Ovary (tissue), 3 donors: ENCODE measurements around the gene DENND1A.

Experiments
- POLR2A ChIP-seq: fragments of 450-650 bp; IDR thresholded peaks from one replicate; pipeline ENCODE4 v1.6.1; 2017; ENCODE audit warnings: antibody characterized with exemption, mild to moderate bottlenecking, moderate library complexity
- TF ChIP-seq, protein P1 (sequence below), 3 donors: fragments of 450-650 bp in 2 of 3; fragments of 200-600 bp in 1 of 3; IDR thresholded peaks; one replicate each; pipeline versions ENCODE4 v1.5.1 to v1.8.0; 2016 to 2022; ENCODE audit warnings: antibody characterized with exemption in 3 of 3, mild to moderate bottlenecking in 1 of 3
- donor health status: DM: no; HTN: no; CAD: no.

DNA sequence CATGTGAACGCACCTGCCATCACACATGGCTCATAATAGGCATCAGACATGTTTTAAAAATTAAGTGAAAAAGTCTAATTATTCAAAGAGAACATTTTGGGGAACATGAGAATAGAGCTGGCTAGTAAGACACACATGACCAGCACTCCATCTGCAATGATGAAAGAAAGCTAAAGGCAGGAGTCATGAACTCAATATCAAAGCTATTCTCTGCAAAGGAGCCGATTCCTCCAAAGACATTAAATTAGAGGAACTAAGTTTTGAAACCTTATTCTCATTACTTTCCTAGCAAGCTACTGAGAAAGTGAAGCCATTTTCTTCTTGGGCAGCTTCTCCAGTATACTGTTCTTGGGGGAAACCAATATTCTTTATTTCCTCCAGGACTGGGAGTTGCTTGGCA is 401.9 kb downstream of the DENND1A start:
- TF ChIP-seq POLR2A = no peak
- TF ChIP-seq, protein P1, sequence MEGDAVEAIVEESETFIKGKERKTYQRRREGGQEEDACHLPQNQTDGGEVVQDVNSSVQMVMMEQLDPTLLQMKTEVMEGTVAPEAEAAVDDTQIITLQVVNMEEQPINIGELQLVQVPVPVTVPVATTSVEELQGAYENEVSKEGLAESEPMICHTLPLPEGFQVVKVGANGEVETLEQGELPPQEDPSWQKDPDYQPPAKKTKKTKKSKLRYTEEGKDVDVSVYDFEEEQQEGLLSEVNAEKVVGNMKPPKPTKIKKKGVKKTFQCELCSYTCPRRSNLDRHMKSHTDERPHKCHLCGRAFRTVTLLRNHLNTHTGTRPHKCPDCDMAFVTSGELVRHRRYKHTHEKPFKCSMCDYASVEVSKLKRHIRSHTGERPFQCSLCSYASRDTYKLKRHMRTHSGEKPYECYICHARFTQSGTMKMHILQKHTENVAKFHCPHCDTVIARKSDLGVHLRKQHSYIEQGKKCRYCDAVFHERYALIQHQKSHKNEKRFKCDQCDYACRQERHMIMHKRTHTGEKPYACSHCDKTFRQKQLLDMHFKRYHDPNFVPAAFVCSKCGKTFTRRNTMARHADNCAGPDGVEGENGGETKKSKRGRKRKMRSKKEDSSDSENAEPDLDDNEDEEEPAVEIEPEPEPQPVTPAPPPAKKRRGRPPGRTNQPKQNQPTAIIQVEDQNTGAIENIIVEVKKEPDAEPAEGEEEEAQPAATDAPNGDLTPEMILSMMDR (IDR thresholded peaks at IDR 0.05) = no peak
